ENCODE data around the gene HLA-DRB5.
"Not testable (repeated sequence)": the region's sequence is repeated elsewhere in the genome, so short reads cannot be mapped to it uniquely, and the experiment has no call there.

Gene HLA-DRB5

GRCh38 chr6:32492351-32492750 is 37.7 kb downstream of the HLA-DRB5 start:
- no peaks in the 10 kb centered on the region for H3K36me3 ChIP-seq (ENCODE audit: control insufficient read depth, insufficient read depth, low read length)
- no peaks in the 10 kb centered on the region for H3K9me3 ChIP-seq (ENCODE audit: control insufficient read depth, insufficient read depth, low read depth, low read length)

GRCh38 chr6:32491700-32492099 is 38.4 kb downstream of the HLA-DRB5 start:
- Histone ChIP-seq H3K27ac (ENCODE audit: low read depth, low read length) (no peak overlapping the region), H3K4me1 (ENCODE audit: control insufficient read depth, insufficient read depth, low read length) (no peaks in the 10 kb centered on the region), H3K9me3 (ENCODE audit: control insufficient read depth, insufficient read depth, low read depth, low read length) (no peaks in the 10 kb centered on the region), H3K27me3 (ENCODE audit: control insufficient read depth, insufficient read depth, low read length) (no peaks in the 10 kb centered on the region), H3K4me3 (ENCODE audit: low read depth, low read length) (no peak overlapping the region), H3K36me3 (ENCODE audit: control insufficient read depth, insufficient read depth, low read length) (no peaks in the 10 kb centered on the region), H3K9ac (ENCODE audit: low read length) (no peak overlapping the region)

More at GRCh38 chr6:32492351-32492750, 37.7 kb downstream of the HLA-DRB5 start:
- H3K9ac ChIP-seq (ENCODE audit: low read length): no peak overlapping the region
- no peak overlapping the region for H3K4me3 ChIP-seq (ENCODE audit: low read depth, low read length)
- no peaks in the 10 kb centered on the region for H3K27me3 ChIP-seq (ENCODE audit: control insufficient read depth, insufficient read depth, low read length)
- no peaks in the 10 kb centered on the region for H3K4me1 ChIP-seq (ENCODE audit: control insufficient read depth, insufficient read depth, low read length)
- H3K27ac ChIP-seq (ENCODE audit: low read depth, low read length): no peak overlapping the region

DNA sequence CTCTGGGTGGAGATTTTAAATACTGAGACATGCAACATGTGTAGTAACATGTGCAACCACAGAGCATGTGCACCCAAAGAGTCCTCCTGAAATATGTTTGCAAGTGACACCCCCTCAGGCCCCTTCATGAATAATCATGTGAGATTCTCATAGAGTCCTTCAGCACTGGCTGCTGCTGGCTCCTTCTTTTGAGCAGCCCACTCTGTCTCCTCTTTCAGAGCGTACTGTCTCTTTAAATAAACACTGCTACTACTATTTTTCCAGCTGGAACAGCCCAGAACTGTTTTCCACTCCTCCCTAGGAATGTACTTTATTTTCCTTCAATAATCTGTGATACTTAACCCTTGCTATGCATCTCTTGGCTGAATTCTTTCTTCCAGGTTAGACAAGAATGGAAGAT is 42.0 kb downstream of the HLA-DRB5 start:
- Histone ChIP-seq H3K9ac (ENCODE audit: low read length) (no peak overlapping the region), H3K9me3 (ENCODE audit: control insufficient read depth, insufficient read depth, low read depth, low read length) (no peaks in the 10 kb centered on the region), H3K4me1 (ENCODE audit: control insufficient read depth, insufficient read depth, low read length) (no peaks in the 10 kb centered on the region), H3K4me3 (ENCODE audit: low read depth, low read length) (no peak overlapping the region), H3K27ac (ENCODE audit: low read depth, low read length) (no peak overlapping the region), H3K27me3 (ENCODE audit: control insufficient read depth, insufficient read depth, low read length) (no peaks in the 10 kb centered on the region), H3K36me3 (ENCODE audit: control insufficient read depth, insufficient read depth, low read length) (no peaks in the 10 kb centered on the region)

DNA sequence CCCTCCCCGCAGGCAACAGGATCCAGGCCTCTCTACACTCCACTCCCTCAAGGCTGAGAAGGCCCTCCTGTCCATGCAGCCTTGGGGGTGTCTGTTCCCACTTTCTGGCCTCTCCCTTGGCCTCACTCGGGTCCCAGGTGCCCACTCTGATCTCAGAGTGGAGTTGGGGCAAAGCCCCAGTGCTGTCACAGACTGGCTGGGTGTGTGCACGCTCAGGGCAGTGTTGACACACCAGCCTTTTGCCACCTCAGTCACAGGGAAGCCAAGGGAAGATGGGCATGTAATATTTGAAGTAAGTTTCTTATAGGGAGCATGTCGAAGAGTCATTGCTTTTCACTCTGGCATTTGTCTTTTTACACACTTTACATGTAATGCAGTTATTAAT is 45.5 kb downstream of the HLA-DRB5 start:
- H3K4me3 ChIP-seq (ENCODE audit: low read depth, low read length): no peak overlapping the region
- no peak overlapping the region for H3K9ac ChIP-seq (ENCODE audit: low read length)
- no peaks in the 10 kb centered on the region for H3K27me3 ChIP-seq (ENCODE audit: control insufficient read depth, insufficient read depth, low read length)
- no peaks in the 10 kb centered on the region for H3K9me3 ChIP-seq (ENCODE audit: control insufficient read depth, insufficient read depth, low read depth, low read length)
- no peak overlapping the region for H3K27ac ChIP-seq (ENCODE audit: low read depth, low read length)
- no peaks in the 10 kb centered on the region for H3K36me3 ChIP-seq (ENCODE audit: control insufficient read depth, insufficient read depth, low read length)
- H3K4me1 ChIP-seq (ENCODE audit: control insufficient read depth, insufficient read depth, low read length): no peaks in the 10 kb centered on the region

DNA sequence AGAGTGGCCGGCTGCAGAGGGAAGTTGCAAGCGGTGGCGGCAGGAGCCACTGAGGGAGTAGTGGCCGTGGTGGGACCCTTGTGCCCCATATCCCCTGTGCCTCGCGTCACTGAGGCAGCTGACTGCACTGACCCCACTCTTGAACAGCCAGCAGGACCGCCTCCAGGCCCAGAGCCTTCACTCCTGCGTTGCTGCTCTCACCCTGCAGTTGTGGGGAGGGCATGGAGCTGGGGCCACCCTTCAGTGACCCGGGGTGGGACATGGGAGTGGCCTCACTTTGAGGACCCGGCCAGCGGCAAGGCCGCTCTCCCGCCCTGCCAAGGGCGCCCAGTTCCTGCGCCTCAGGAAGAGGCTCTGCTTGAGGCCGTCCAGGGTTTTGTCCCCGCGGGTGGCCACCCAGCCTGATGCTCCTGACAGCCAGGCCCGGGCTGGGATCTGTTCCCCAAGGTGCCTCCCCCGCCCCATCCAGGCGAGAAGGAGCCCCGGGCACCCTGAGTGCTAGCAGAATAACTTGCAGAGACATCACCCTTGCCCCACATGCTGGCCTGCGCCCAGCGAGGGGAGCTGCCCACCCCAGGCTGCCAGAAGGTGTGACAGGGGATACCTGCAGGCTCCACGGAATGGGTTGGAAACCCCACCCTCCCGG is 46.0 kb downstream of the HLA-DRB5 start:
- Histone ChIP-seq H3K27ac (ENCODE audit: low read depth, low read length) (no peak overlapping the region), H3K4me3 (ENCODE audit: low read depth, low read length) (no peak overlapping the region), H3K36me3 (ENCODE audit: control insufficient read depth, insufficient read depth, low read length) (no peaks in the 10 kb centered on the region), H3K27me3 (ENCODE audit: control insufficient read depth, insufficient read depth, low read length) (no peaks in the 10 kb centered on the region), H3K9ac (ENCODE audit: low read length) (no peak overlapping the region), H3K9me3 (ENCODE audit: control insufficient read depth, insufficient read depth, low read depth, low read length) (no peaks in the 10 kb centered on the region), H3K4me1 (ENCODE audit: control insufficient read depth, insufficient read depth, low read length) (no peaks in the 10 kb centered on the region)

- no peaks in the 10 kb centered on the region for H3K4me1 ChIP-seq (ENCODE audit: control insufficient read depth, insufficient read depth, low read length)
- H3K36me3 ChIP-seq (ENCODE audit: control insufficient read depth, insufficient read depth, low read length): no peaks in the 10 kb centered on the region
- H3K27me3 ChIP-seq (ENCODE audit: control insufficient read depth, insufficient read depth, low read length): no peaks in the 10 kb centered on the region
- H3K9ac ChIP-seq (ENCODE audit: low read length): no peak overlapping the region
- peaks cover 2% of the 10 kb centered on the region; the same call in 1 of the 2 replicates for H3K9me3 ChIP-seq (ENCODE audit: control insufficient read depth, insufficient read depth, low read depth, low read length)
- H3K4me3 ChIP-seq (ENCODE audit: low read depth, low read length): no peak overlapping the region
- no peak overlapping the region for H3K27ac ChIP-seq (ENCODE audit: low read depth, low read length)
These were observed 54.5 kb downstream of the HLA-DRB5 start for GRCh38 chr6:32475392-32476206.

DNA sequence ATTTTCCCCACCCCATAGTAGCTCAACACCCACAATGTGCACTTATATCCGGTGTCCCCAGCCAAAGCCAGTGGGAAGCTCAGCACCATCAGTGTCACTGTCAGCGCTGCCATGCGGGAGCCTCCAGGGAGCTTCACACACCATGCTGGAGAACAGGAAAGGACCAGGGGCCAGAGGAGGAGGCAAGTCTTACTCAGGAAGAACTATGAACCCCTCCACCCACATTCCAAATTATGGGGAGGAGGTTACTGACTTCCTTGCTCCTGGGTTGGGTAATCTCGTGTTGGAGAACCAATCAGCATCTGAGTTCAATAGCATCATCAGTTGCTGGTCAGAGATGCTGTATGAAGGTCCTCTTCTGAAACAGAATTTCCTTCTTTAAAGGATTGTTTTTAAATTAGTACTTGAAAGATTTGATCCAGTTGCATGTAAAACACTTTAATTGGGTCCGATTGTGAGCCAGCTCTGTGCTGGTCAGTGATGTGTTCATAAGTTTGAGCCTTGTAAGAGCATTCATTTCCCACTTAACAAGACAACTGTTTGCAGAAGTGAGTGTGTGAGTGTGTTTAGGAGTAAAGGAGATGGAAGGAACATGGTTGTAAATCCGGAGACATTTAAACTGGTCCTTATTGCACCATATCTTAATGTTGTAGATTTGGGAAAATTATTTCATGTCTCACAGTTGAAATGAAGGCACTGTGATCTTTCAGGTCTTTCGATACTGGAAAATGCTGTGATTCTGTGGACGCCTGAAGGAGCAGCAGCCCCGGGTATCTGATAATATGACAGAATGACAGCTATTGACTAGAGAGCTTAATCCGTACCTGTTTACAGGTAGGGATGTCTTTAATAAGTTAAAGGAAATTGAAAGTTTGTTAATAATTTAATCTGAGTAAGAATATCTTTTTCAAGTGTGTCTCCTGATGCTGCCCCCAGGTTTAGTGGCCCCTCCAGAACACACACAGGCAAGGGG is 56.4 kb downstream of the HLA-DRB5 start:
- not testable (repeated sequence) for H3K36me3 ChIP-seq (ENCODE audit: control insufficient read depth, insufficient read depth, low read length); H3K4me1 ChIP-seq (ENCODE audit: control insufficient read depth, insufficient read depth, low read length); H3K9me3 ChIP-seq (ENCODE audit: control insufficient read depth, insufficient read depth, low read depth, low read length); H3K27ac ChIP-seq (ENCODE audit: low read depth, low read length); H3K27me3 ChIP-seq (ENCODE audit: control insufficient read depth, insufficient read depth, low read length); H3K4me3 ChIP-seq (ENCODE audit: low read depth, low read length); H3K9ac ChIP-seq (ENCODE audit: low read length)

DNA sequence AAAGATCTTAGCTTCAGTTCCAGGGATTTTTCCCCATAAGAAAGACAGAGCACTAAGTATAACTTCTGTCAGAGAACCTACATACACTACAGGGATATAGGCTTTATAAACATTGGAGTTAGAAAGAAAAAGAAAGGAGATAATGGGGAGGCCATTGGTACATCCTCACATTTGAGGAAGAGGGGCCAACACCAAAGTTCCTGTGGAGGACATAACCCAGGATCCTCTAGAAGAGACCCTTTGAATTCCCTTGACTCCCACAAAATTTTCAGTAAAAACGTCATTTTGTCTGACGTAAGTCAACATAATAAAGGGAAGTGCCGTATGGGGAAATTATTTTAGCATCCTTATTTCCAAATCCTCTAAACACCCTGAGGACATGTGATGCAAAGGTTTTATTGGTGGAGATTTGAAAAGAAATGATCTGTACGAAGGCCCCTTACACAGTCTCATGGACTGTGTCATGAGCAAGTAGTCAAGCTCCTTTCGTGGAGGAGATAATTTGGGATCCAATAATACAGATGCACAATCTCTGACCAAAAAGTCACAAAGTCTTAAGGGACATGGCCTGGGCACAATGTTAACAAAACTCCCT is 57.2 kb downstream of the HLA-DRB5 start:
- Histone ChIP-seq H3K27me3 (ENCODE audit: control insufficient read depth, insufficient read depth, low read length) (no peaks in the 10 kb centered on the region), H3K9me3 (ENCODE audit: control insufficient read depth, insufficient read depth, low read depth, low read length) (peaks cover 2% of the 10 kb centered on the region; the same call in 1 of the 2 replicates), H3K4me3 (ENCODE audit: low read depth, low read length) (no peak overlapping the region), H3K27ac (ENCODE audit: low read depth, low read length) (no peak overlapping the region), H3K4me1 (ENCODE audit: control insufficient read depth, insufficient read depth, low read length) (no peaks in the 10 kb centered on the region), H3K9ac (ENCODE audit: low read length) (no peak overlapping the region), H3K36me3 (ENCODE audit: control insufficient read depth, insufficient read depth, low read length) (no peaks in the 10 kb centered on the region)

GRCh38 chr6:32467743-32468503 is 62.2 kb downstream of the HLA-DRB5 start:
- not testable (repeated sequence) for H3K4me1 ChIP-seq (ENCODE audit: control insufficient read depth, insufficient read depth, low read length); H3K27ac ChIP-seq (ENCODE audit: low read depth, low read length); H3K36me3 ChIP-seq (ENCODE audit: control insufficient read depth, insufficient read depth, low read length); H3K27me3 ChIP-seq (ENCODE audit: control insufficient read depth, insufficient read depth, low read length); H3K9me3 ChIP-seq (ENCODE audit: control insufficient read depth, insufficient read depth, low read depth, low read length); H3K4me3 ChIP-seq (ENCODE audit: low read depth, low read length); H3K9ac ChIP-seq (ENCODE audit: low read length)

Data from HUES6 (cell line).